ENCODE data around the gene NSMCE1.

Gene NSMCE1

GRCh38 chr16:27215660-27216059 lies 52.9 kb downstream of the NSMCE1 start:
- Histone ChIP-seq H3K4me1 (ENCODE audit: insufficient read depth, low read length) (no peaks in the 10 kb centered on the region), H3K79me2 (ENCODE audit: insufficient read depth, low read length) (no peaks in the 10 kb centered on the region), H3K27ac (ENCODE audit: low read length) (no peak overlapping the region), H3K4me2 (ENCODE audit: insufficient read depth, low read length) (no peak overlapping the region), H3K27me3 (ENCODE audit: insufficient read depth, low read length, poor library complexity) (no peaks in the 10 kb centered on the region), H4K20me1 (ENCODE audit: insufficient read depth, low read length) (no peaks in the 10 kb centered on the region), H3K9me3 (ENCODE audit: insufficient read depth, low read length, severe bottlenecking) (no peaks in the 10 kb centered on the region), H2AFZ (ENCODE audit: low read depth, low read length) (no peak overlapping the region), H3K36me3 (ENCODE audit: insufficient read depth, low read length) (peaks cover 69% of the 10 kb centered on the region), H3K4me3 (ENCODE audit: low read depth in 1 of 2, low read length in 2 of 2) (no peak overlapping the region), H3K9ac (ENCODE audit: low read depth, low read length) (no peak overlapping the region)
- TF ChIP-seq CTCF (IDR thresholded peaks at IDR 0.05; ENCODE audit: borderline replicate concordance, extremely low read depth, low read length, poor library complexity, severe bottlenecking) (no peak), EZH2 (IDR thresholded peaks at IDR 0.05; ENCODE audit: borderline replicate concordance, low read depth, low read length, severe bottlenecking) (no peak)
- no peak for ATAC-seq (ENCODE audit: insufficient read depth, low read depth)
- no peak for DNase-seq

GRCh38 chr16:27214084-27214961 lies 54.2 kb downstream of the NSMCE1 start:
- no peaks in the 10 kb centered on the region for H4K20me1 ChIP-seq (ENCODE audit: insufficient read depth, low read length)
- no peak overlapping the region for H2AFZ ChIP-seq (ENCODE audit: low read depth, low read length)
- H3K9ac ChIP-seq (ENCODE audit: low read depth, low read length) = no peak overlapping the region
- TF ChIP-seq EZH2 (IDR thresholded peaks at IDR 0.05; ENCODE audit: borderline replicate concordance, low read depth, low read length, severe bottlenecking) (no peak), CTCF (IDR thresholded peaks at IDR 0.05; ENCODE audit: borderline replicate concordance, extremely low read depth, low read length, poor library complexity, severe bottlenecking) (no peak)
- H3K4me1 ChIP-seq (ENCODE audit: insufficient read depth, low read length) = no peaks in the 10 kb centered on the region
- H3K79me2 ChIP-seq (ENCODE audit: insufficient read depth, low read length) = no peaks in the 10 kb centered on the region
- peaks cover 69% of the 10 kb centered on the region for H3K36me3 ChIP-seq (ENCODE audit: insufficient read depth, low read length)
- no peak overlapping the region for H3K4me2 ChIP-seq (ENCODE audit: insufficient read depth, low read length)
- ATAC-seq (ENCODE audit: insufficient read depth, low read depth) (no peak), DNase-seq (no peak)
- no peak overlapping the region for H3K27ac ChIP-seq (ENCODE audit: low read length)
- no peak overlapping the region for H3K4me3 ChIP-seq (ENCODE audit: low read depth in 1 of 2, low read length in 2 of 2)
- no peaks in the 10 kb centered on the region for H3K9me3 ChIP-seq (ENCODE audit: insufficient read depth, low read length, severe bottlenecking)
- no peaks in the 10 kb centered on the region for H3K27me3 ChIP-seq (ENCODE audit: insufficient read depth, low read length, poor library complexity)

GRCh38 chr16:27211026-27211425 lies 57.5 kb downstream of the NSMCE1 start:
- ATAC-seq (ENCODE audit: insufficient read depth, low read depth) = peak; percentile 62
- Histone ChIP-seq H3K36me3 (ENCODE audit: insufficient read depth, low read length) (peaks cover 45% of the 10 kb centered on the region), H4K20me1 (ENCODE audit: insufficient read depth, low read length) (no peaks in the 10 kb centered on the region), H3K4me3 (ENCODE audit: low read depth in 1 of 2, low read length in 2 of 2) (no peak overlapping the region), H3K79me2 (ENCODE audit: insufficient read depth, low read length) (0 out of 2 replicates have a peak, but pooled peaks cover under 1% of the 10 kb centered on the region), H3K4me1 (ENCODE audit: insufficient read depth, low read length) (no peaks in the 10 kb centered on the region), H2AFZ (ENCODE audit: low read depth, low read length) (no peak overlapping the region), H3K4me2 (ENCODE audit: insufficient read depth, low read length) (no peak overlapping the region), H3K9me3 (ENCODE audit: insufficient read depth, low read length, severe bottlenecking) (no peaks in the 10 kb centered on the region), H3K27me3 (ENCODE audit: insufficient read depth, low read length, poor library complexity) (no peaks in the 10 kb centered on the region), H3K27ac (ENCODE audit: low read length) (0 out of 2 replicates have a peak overlapping the region, but pooled peaks have one; percentile 2), H3K9ac (ENCODE audit: low read depth, low read length) (no peak overlapping the region)
- DNase-seq = peak; percentile 27
- TF ChIP-seq EZH2 (IDR thresholded peaks at IDR 0.05; ENCODE audit: borderline replicate concordance, low read depth, low read length, severe bottlenecking) = no peak
- no peak for TF ChIP-seq CTCF (IDR thresholded peaks at IDR 0.05; ENCODE audit: borderline replicate concordance, extremely low read depth, low read length, poor library complexity, severe bottlenecking)
